NCI-H510A (cell line): ENCODE results near the gene GNAQ.
"Not testable (repeated sequence)": the region's sequence is repeated elsewhere in the genome, so short reads cannot be mapped to it uniquely, and the experiment has no call there.

Experiments
- DNase-seq: peaks from one replicate; lab custom pipeline; 2025; lab: John Stamatoyannopoulos, UW

Gene GNAQ

GRCh38 chr9:77690723-77691122 lies 340.9 kb downstream of the GNAQ start:
- not testable (repeated sequence) for DNase-seq

- DNase-seq, result not testable (repeated sequence)
Measured at GRCh38 chr9:77690119-77690518, 341.5 kb downstream of the GNAQ start.

DNA sequence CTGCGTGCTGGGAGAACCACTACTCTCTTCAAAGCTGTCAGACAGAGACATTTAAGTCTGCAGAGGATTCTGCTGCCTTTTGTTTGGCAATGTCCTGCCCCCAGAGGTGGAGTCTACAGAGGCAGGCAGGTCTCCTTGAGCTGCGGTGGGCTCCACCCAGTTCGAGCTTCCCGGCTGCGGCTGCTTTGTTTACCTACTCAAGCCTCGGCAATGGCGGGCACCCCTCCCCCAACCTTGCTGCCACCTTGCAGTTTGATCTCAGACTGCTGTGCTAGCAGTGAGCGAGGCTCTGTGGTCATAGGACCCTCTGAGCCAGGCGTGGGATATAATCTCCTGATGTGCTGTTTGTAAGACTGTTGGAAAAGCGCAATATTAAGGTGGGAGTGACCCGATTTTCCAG lies 343.9 kb downstream of the GNAQ start:
- not testable (repeated sequence) for DNase-seq

DNA sequence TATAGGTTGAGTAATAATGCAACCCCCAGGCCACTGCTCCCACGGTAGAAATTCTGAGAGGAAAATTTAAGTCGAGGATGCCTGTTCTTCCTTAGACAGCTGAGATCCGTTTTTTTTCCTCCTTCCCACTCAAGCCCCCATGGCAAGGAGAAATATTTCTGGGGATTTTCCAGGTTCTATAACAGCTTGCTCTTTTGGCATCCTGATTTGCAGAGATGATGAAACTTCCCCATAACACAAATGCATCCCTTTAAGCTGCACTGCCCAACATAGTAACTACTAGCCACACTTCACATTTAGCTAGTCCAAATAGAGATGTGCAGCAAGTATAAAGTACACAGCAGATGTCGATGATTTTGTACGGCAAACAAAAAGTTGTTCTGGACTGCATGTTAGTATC lies 351.0 kb downstream of the GNAQ start:
- no peak for DNase-seq

GRCh38 chr9:77679661-77680368 lies 351.8 kb downstream of the GNAQ start:
- DNase-seq, result no peak

GRCh38 chr9:77679088-77679487 lies 352.5 kb downstream of the GNAQ start:
- no peak for DNase-seq

DNA sequence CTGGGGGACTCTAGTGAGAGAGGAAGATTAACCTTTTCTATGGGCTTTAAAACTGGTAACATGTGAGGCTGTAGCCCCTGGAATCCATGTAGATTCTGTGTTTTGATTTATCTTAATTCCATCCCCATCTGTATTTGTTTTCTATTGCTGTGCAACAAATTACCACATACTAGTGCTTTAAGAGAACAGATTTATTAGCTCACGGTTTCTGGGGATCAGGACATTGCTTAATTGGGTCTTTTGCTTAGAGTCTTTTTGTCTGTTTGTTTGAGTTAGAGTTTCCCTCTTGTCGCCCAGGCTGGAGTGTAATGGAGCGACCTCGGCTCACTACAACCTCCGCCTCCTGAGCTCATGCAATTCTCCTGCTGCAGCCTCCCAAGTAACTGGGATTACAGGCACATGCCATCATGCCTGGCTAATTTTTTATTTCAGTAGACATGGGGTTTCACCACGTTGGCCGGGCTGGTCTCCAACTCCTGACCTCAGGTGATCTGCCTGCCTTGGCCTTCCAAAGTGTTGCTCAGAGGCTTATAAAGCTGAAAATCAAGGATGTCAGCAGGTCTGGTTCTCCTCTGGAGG lies 353.6 kb downstream of the GNAQ start:
- no peak for DNase-seq

GRCh38 chr9:77677397-77677796 lies 354.2 kb downstream of the GNAQ start:
- no peak for DNase-seq

DNA sequence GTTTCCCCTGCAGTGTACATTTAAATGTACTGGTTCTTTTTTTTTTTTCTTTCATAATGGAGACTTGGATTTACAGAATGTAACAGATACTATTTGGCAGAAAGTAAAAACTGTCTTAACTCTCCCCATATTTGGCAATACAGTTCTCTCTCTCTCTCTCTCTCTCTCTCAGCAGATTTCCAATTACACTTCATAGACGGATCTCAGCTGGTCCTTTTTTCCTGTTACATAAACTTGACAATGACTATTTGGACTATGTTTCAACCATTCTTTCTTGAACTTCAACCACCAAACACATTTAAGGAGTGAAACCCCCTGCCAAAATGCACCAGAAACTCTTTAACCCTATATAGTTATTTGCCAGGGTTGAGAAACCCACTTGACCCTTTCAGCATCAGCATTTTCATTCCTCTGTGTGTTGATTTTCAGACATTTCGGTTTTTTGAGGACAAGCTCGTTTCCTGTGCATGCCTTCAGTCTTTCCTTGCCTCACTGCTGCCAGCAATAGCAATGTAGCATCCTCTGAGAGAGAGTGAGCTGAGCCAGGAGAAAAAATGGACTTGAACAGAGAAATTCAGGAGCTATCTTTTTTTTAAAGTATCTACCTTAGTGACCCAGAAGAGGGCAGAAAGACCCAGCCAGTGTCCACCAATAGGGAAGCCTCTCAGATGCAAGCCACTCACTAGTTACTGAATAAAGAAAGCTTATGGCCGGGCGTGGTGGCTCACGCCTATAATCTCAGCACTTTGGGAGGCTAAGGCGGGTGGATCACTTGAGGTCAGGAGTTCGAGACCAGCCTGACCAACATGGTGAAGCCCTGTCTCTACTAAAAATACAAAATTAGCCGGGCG lies 357.4 kb downstream of the GNAQ start:
- no peak for DNase-seq

DNA sequence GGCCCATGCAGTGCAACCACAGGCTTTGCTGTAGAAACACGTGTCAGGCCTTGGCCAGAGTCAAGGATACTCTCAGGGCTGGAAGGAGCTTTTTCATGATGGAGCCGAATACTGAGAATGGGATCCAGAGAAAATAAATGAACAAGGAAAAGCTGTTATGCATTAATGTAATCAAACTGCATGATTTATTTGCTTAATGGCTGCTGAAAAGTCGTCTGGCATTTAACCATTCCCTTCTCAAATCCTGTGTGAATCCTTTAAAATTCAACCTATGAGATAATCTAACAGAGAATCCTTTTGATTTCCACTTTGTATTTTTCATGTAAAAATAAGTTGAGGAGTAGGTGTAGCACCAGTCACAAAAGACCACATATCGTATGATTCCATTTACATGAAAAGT lies 359.4 kb downstream of the GNAQ start:
- no peak for DNase-seq

GRCh38 chr9:77667151-77667550 lies 364.5 kb downstream of the GNAQ start:
- DNase-seq, result no peak
